Measurements from ENCODE around the gene PELO. TPM values are rescaled to one million over a fixed set of nuclear protein-coding genes. Genes with fewer than 3 reads are reported as not detected.

PELO gene
- total RNA-seq, 2 experiments from 2014 or later: 4.3 to 4.5 TPM

DNA sequence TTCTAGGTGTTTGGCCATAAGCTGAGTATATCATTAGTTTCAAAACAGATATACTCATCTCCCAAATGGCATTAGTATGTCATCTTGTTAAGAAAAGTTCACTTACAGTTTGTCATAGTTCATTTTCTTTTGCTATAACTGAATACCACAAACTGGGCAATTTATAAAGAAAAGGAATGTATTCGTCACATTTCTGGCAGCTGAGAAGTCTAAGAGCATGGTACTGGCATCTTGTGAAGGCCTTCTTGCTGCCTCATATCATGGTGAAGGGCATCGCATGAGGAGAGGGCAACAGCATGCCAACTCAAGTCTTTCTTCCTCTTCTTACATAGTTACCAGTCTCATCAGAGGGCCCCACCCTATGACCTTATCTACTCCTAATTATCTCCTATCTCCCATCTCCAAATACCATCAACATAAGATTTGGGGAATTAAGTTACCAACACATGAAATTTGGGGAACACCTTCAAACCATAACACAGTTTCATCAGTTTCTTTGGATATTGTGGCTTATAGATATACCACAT is 20.4 kb upstream of the PELO start:
- no peaks in the 10 kb centered on the region for H3K27me3 Mint-ChIP-seq
- H3K36me3 ChIP-seq (ENCODE audit: insufficient read depth, low read length): no peaks in the 10 kb centered on the region
- H3K9me3 ChIP-seq (ENCODE audit: control insufficient read depth in 1 of 2, insufficient read depth in 1 of 2, low read length in 2 of 2): no peaks in the 10 kb centered on the region
- H3K9me3 Mint-ChIP-seq: no peaks in the 10 kb centered on the region
- no peak for ATAC-seq (ENCODE audit: poor library complexity)
- POLR2A ChIA-PET: no interaction called here
- H3K4me1 ChIP-seq (ENCODE audit: insufficient read depth, low read length): peaks cover 4% of the 10 kb centered on the region
- H3K27ac Mint-ChIP-seq: no peak overlapping the region
- no peak for TF ChIP-seq CTCF (IDR thresholded peaks at IDR 0.05)
- H3K4me1 Mint-ChIP-seq (ENCODE audit: low read depth): peaks cover 10% of the 10 kb centered on the region
- CTCF ChIA-PET: interaction anchor here (1.0 to 1.7 kb wide), 3 partner anchors 8 to 20 kb away, joined by 3 read pairs; no protein-coding TSS in a partner anchor
- no peak for DNase-seq
- H3K36me3 Mint-ChIP-seq (ENCODE audit: low read depth): no peaks in the 10 kb centered on the region
- intact Hi-C loops (cut with DNase I, micrococcal nuclease): no loop called here
- H3K27me3 ChIP-seq (ENCODE audit: control insufficient read depth in 1 of 2, insufficient read depth in 2 of 2, low read length in 2 of 2): no peaks in the 10 kb centered on the region
- no peak overlapping the region for H3K4me3 ChIP-seq (ENCODE audit: low read length)
- no peak overlapping the region for H3K27ac ChIP-seq (ENCODE audit: low read depth in 1 of 2, low read length in 2 of 2)
- no peak overlapping the region for H3K4me3 Mint-ChIP-seq

DNA sequence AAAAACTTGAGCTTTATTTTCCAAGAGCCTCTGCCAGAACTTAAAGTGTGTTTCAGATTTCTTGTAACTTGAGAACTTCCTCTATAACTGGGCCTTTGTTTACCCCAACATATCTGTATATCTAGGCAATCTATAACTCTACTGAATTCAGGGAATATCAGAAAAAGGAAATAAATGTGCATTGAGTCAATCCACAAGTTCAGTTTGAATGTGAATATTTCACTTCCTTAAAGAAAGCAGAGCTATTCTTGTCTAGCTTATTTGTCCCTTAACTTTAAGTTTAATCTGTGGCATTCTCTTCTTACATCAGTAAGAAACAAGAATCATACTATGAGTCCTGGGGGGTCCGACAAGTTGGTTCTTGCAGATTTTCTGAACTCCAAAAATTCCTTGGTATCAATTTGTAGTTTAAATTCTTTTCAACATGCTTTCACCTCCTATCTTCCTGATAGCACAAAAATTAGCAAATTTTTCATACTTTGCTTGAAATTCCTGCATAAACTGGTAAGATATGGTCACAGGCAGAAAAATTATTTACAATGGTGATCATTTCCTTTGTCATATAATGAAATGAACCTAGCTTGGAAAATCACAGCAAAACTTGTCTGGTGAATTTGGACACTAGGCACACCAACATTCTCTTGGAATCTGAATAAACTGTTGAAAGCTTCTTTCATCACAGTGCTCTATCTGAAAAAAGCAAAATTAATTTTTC is 19.8 kb upstream of the PELO start:
- Histone ChIP-seq H3K27me3 (ENCODE audit: control insufficient read depth in 1 of 2, insufficient read depth in 2 of 2, low read length in 2 of 2) (no peaks in the 10 kb centered on the region), H3K4me3 (ENCODE audit: low read length) (no peak overlapping the region), H3K9me3 (ENCODE audit: control insufficient read depth in 1 of 2, insufficient read depth in 1 of 2, low read length in 2 of 2) (no peaks in the 10 kb centered on the region), H3K27ac (ENCODE audit: low read depth in 1 of 2, low read length in 2 of 2) (no peak overlapping the region), H3K4me1 (ENCODE audit: insufficient read depth, low read length) (peaks cover 4% of the 10 kb centered on the region), H3K36me3 (ENCODE audit: insufficient read depth, low read length) (no peaks in the 10 kb centered on the region)
- DNase-seq: no peak
- no peaks in the 10 kb centered on the region for H3K9me3 Mint-ChIP-seq
- H3K36me3 Mint-ChIP-seq (ENCODE audit: low read depth): no peaks in the 10 kb centered on the region
- peaks cover 16% of the 10 kb centered on the region for H3K4me1 Mint-ChIP-seq (ENCODE audit: low read depth)
- no peak overlapping the region for H3K27ac Mint-ChIP-seq
- TF ChIP-seq CTCF (IDR thresholded peaks at IDR 0.05): no peak
- POLR2A ChIA-PET: no interaction called here
- no peaks in the 10 kb centered on the region for H3K27me3 Mint-ChIP-seq
- no peak overlapping the region for H3K4me3 Mint-ChIP-seq
- CTCF ChIA-PET: interaction anchor here (1.0 to 1.1 kb wide), 2 partner anchors 8 to 19 kb away, joined by 3 read pairs; no protein-coding TSS in a partner anchor
- no peak for ATAC-seq (ENCODE audit: poor library complexity)
- intact Hi-C loops (cut with DNase I, micrococcal nuclease): no loop called here

- DNase-seq (no peak), ATAC-seq (ENCODE audit: poor library complexity) (no peak)
- H3K4me3 Mint-ChIP-seq: no peak overlapping the region
- no peak for TF ChIP-seq CTCF (IDR thresholded peaks at IDR 0.05)
- Histone ChIP-seq H3K36me3 (ENCODE audit: insufficient read depth, low read length) (no peaks in the 10 kb centered on the region), H3K27ac (ENCODE audit: low read depth in 1 of 2, low read length in 2 of 2) (no peak overlapping the region), H3K4me3 (ENCODE audit: low read length) (no peak overlapping the region), H3K9me3 (ENCODE audit: control insufficient read depth in 1 of 2, insufficient read depth in 1 of 2, low read length in 2 of 2) (no peaks in the 10 kb centered on the region), H3K27me3 (ENCODE audit: control insufficient read depth in 1 of 2, insufficient read depth in 2 of 2, low read length in 2 of 2) (no peaks in the 10 kb centered on the region), H3K4me1 (ENCODE audit: insufficient read depth, low read length) (peaks cover 7% of the 10 kb centered on the region)
- no peak overlapping the region for H3K27ac Mint-ChIP-seq
- peaks cover under 1% of the 10 kb centered on the region for H3K27me3 Mint-ChIP-seq
- H3K4me1 Mint-ChIP-seq (ENCODE audit: low read depth): peaks cover 26% of the 10 kb centered on the region
- ChIA-PET CTCF (no interaction called here), POLR2A (no interaction called here)
- intact Hi-C loops (cut with DNase I, micrococcal nuclease): no loop called here
- no peaks in the 10 kb centered on the region for H3K36me3 Mint-ChIP-seq (ENCODE audit: low read depth)
- H3K9me3 Mint-ChIP-seq: no peaks in the 10 kb centered on the region
These were observed 18.7 kb upstream of the PELO start for GRCh38 chr5:52769061-52769460.
